K562 (cell line): Measurements from ENCODE around the gene SRGAP3. TPM values are rescaled to one million over a fixed set of nuclear protein-coding genes. Genes with fewer than 3 reads are reported as not detected.

ENCODE experiments used
- CTCF ChIP-seq, 3 experiments: IDR thresholded peaks in 2 of 3; conservative IDR thresholded peaks in 1 of 3; 2 replicates each; pipeline ENCODE4 v1.5.1; 2011 to 2012; ENCODE audit warnings: low read length in 3 of 3, mild to moderate bottlenecking in 3 of 3, control low read depth in 2 of 3, improper control_type of control experiment in 1 of 3, inconsistent platforms in 1 of 3, low read depth in 1 of 3, mixed read lengths in 1 of 3, moderate library complexity in 1 of 3; ENCODE audit not compliant: insufficient read depth in 2 of 3
- DEAF1 ChIP-seq: fragments of 450-650 bp; formaldehyde crosslinking; IDR thresholded peaks from 2 replicates; pipeline ENCODE4 v1.4.0; 2020; ENCODE audit warnings: mild to moderate bottlenecking, moderate library complexity
- PREB ChIP-seq: sonication (generic); formaldehyde crosslinking; IDR thresholded peaks from 2 replicates; pipeline ENCODE4 v1.8.1; 2023; ENCODE audit warnings: mild to moderate bottlenecking, missing genetic modification reagents
- RREB1 ChIP-seq: fragments of 250-450 bp; sonication (Bioruptor Pico); IDR thresholded peaks from 2 replicates; pipeline ENCODE4 v1.4.0; 2020
- TAF7 ChIP-seq: fragments of 450-650 bp; IDR thresholded peaks from 2 replicates; pipeline ENCODE4 v1.6.1; 2016; ENCODE audit warnings: missing genetic modification characterization, missing compliant biosample characterization
- TAF9B ChIP-seq: fragments of 450-650 bp; IDR thresholded peaks from 2 replicates; pipeline ENCODE4 v1.6.1; 2018; ENCODE audit warnings: mild to moderate bottlenecking; ENCODE audit not compliant: partially characterized antibody
- ZBTB43 ChIP-seq: sonication (generic); formaldehyde crosslinking; IDR thresholded peaks from 2 replicates; pipeline ENCODE4 v1.8.0; 2023; ENCODE audit warnings: mild to moderate bottlenecking, missing genetic modification reagents
- ZNF445 ChIP-seq: fragments of 250-450 bp; sonication (Bioruptor Pico); IDR thresholded peaks from 2 replicates; pipeline ENCODE4 v1.4.0; 2020; ENCODE audit warnings: low read depth, mild to moderate bottlenecking, moderate library complexity
- ZNF589 ChIP-seq: fragments of 200-800 bp; sonication (Bioruptor generic); IDR thresholded peaks from 2 replicates; pipeline ENCODE4 v1.6.1; 2016; ENCODE audit warnings: low read depth, missing genetic modification characterization, missing compliant biosample characterization
- polyA plus RNA-seq, 8 experiments: library from polyadenylated mRNA; depleted of rRNA in 4 of 8; stranded (reverse) in 5 of 8; unstranded in 3 of 8; fragments of >200 nt; fragmentation: Nextera tagmentation in 2 of 8; fragmentation: Illumina TruSeq in 1 of 8; extraction: Ambion mirVana in 2 of 8; extraction: Trizol in 1 of 8; gene quantifications; 2 replicates each; pipeline versions ENCODE4 v1.2.1 to v1.2.3, GENCODE V29; 2011 to 2014; ENCODE audit warnings: inconsistent platforms in 1 of 8, missing spikeins in 1 of 8
- total RNA-seq, 7 experiments: library from RNA; depleted of rRNA in 6 of 7; stranded (reverse); fragments of >200 nt in 6 of 7; fragmentation: Illumina TruSeq in 2 of 7; extraction: Trizol in 2 of 7; gene quantifications; 2 replicates each; pipeline versions ENCODE4 v1.2.1 to v1.2.3, GENCODE V29; 2011 to 2021; ENCODE audit warnings: low replicate concordance in 1 of 7

The SRGAP3 gene
- total and polyA plus RNA-seq, 9 of the 15 experiments (the other 6 are each of a cell fraction or from before 2014, with no cell fraction given): 0.11 to 0.85 (median 0.35) TPM; not detected in 2

GRCh38 chr3:8987645-8988383 is 261.6 kb downstream of the SRGAP3 start (continued):
- TF ChIP-seq RREB1: no peak
- no peak for TF ChIP-seq PREB
- no peak for TF ChIP-seq TAF7 (tag)
- peak; percentile 85 to 89 (median 88) for TF ChIP-seq CTCF (IDR thresholded peaks at IDR 0.05 in 2 of 3, conservative IDR thresholded peaks at IDR 0.05 in 1 of 3; ENCODE audit: insufficient read depth in 2 of 3, low read depth in 1 of 3, low read length in 3 of 3)
- TF ChIP-seq DEAF1 (CRISPR knock-in tag): peak; percentile 40; the same call in 1 of the 2 replicates
- no peak for TF ChIP-seq TAF9B
- no peak for TF ChIP-seq ZNF445 (CRISPR knock-in tag)
- TF ChIP-seq ZBTB43: no peak
- no peak for TF ChIP-seq ZNF589
